Stimulated activated CD4-positive, alpha-beta T cell treated with anti-CD3 and anti-CD28 coated beads, Interleukin-1b, Interleukin-23, amount 100 ng/mL, for 24 hours (primary cell): ENCODE results near the gene RALGAPB.
"Not testable (repeated sequence)": the region's sequence is repeated elsewhere in the genome, so short reads cannot be mapped to it uniquely, and the experiment has no call there.

Source experiments
- DNase-seq, 4 experiments: peaks; one replicate each; pipeline ENCODE4 v3.0.0-alpha.2; 2020; ENCODE audit warnings: low read depth in 4 of 4, low spot score in 1 of 4

RALGAPB gene

GRCh38 chr20:38485041-38485440 lies 12.4 kb downstream of the RALGAPB start:
- DNase-seq: no peak

- DNase-seq: no peak
Measured at GRCh38 chr20:38489181-38489580, 16.5 kb downstream of the RALGAPB start.

- no peak for DNase-seq
Measured at GRCh38 chr20:38497246-38497935, 24.7 kb downstream of the RALGAPB start.

DNA sequence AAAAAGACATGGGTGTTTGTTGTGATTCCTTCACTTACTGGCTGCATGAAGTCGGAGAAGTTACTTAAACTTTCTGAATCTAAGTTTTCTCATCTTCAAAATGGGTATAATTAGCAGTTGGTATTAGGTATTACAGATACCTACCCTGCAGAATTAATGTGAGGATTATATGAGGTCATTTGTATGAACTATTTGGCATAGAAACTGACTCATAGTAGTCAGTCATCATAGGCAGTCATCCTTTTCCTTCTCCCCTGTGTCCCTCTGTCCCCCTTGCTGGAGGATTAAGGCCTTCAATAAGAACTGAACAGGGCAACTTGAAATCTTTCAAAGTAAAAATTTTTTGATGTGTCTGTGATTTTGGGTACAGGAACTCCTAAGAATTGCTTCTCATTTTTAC lies 26.3 kb downstream of the RALGAPB start:
- DNase-seq: no peak

DNA sequence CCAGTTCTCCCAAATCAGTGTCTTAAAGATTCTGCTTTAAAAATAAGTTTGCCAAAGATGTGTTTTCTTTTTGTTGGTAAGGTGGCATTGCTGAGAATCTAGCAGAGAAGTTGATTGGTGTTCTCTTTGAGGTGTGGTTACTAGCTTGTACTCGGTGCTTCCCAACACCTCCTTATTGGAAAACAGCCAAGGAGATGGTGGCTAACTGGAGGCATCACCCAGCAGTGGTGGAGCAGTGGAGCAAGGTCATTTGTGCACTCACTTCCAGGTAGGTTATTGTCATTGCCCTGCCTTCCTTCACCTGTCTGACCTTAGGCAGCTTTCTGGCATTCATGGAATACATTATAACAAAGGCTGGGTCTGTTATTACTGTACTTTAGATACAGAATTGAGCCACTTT lies 26.7 kb downstream of the RALGAPB start:
- DNase-seq: no peak

DNA sequence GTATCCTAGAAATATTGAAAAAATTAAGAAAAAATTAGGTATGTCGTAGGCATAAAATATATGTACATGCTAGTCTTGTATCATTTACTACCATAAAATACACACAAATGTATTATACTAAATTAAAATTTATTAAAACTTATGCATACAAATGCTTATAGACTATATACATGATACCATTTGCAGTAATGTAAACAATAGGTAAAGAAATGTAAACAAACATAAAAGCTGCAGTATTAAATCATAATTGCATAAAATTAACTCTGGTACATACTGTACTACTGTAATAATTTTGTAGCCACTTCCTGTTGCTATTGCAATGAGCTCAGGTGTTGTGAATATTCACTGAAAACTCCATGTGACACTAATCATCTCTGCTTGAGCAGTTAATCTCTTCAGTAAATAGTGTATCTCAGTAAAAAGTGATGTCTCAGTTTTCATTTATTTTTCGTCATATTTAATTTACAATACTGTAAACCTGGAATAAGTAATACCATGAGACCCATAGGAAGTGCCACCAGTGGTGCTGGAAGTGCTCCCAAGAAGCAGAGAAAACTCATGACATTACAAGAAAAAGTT lies 29.3 kb downstream of the RALGAPB start:
- no peak for DNase-seq

DNA sequence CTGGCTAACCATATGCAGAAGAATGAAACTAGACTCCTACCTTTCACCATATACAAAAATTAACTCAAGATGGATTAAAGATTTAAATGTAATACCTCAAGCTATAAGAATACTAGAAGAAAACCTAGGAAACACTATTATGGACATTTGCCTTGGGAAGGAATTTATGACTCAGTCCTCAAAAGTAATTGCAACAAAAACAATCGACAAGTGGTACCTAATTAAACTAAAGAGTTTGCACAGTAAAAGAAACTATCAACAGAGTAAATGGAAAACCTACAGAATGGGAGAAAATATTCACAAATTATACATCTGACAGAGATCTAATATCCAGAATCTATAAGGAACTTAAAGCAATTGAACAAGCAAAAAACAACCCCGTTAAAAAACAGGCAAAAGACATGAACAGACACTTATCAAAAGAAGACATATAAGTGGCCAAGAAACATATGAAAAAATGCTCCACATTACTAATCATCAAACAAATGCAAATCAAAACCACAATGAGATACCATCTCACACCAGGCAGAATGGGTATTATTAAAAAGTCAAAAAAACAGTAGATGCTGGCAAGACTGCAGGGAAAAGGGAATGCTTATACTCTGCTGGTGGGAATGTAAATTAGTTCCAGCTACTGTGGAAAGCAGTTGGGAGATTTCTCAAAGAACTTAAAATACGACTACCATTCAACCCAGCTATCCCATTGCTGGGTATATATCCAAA lies 31.9 kb downstream of the RALGAPB start:
- no peak for DNase-seq

GRCh38 chr20:38505091-38505455 lies 32.4 kb downstream of the RALGAPB start:
- no peak for DNase-seq

GRCh38 chr20:38511726-38512125 lies 39.1 kb downstream of the RALGAPB start:
- not testable (repeated sequence) for DNase-seq

- no peak for DNase-seq
Measured at GRCh38 chr20:38514185-38514584, 41.5 kb downstream of the RALGAPB start.

DNA sequence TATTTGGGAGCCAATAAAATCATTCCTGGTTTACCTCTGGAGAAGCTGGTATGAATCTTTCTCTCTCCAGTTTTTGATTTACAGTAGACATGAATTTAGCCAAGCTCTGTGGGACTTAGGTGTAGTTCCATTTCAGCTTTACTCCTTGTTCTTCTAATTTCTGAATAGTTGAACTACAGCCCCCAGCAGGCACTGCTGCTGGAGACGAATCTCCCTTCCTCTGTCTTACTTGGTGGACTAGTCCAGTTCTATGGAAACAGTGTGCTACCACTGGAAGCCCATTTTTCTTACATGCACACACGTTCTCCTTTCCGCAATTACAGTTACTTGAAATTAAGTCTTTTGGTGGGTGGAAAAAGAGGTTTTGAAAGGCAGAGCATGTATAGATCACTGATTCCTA lies 42.3 kb downstream of the RALGAPB start:
- DNase-seq: no peak

GRCh38 chr20:38515631-38516030 lies 43.0 kb downstream of the RALGAPB start:
- DNase-seq: no peak

DNA sequence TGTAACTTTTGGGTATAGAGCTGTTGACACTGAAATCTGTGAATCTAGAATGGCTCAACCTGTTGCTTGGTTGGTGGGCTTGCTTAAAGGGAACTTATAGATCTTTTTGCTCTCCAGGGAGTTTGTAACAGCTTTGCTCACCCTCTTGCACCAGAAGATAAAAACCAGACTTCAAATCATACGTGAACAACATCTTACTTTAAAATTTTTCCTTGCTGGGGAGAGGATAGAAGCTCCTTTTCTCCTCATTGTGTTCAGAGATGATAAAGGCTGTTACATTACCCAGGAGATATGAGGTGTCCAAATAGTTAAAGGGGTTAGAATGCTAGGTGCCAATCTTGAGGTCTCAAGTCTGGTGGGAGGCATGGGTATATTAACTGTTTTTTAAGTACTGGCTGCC lies 46.8 kb downstream of the RALGAPB start:
- no peak for DNase-seq

- no peak for DNase-seq
Measured at GRCh38 chr20:38520261-38520660, 47.6 kb downstream of the RALGAPB start.

DNA sequence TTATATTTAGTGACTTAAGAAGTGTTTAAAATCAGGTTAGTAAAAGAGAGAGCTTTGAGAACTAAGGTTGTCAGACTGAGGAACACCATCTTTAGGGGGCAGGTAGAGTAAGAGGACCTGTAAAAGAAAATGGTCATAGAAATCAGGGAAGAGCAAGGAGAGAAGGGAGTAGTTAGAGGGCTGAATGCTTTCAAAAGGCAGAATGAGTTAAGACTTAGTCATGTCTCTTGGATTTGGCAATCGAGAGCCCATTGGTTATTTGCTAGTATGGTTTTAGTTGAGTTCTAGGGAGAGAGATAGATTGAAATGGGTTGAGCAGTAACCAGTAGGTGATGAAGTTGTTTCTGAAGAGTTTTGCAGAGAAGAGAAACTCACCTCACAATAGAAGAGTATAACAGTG lies 51.1 kb downstream of the RALGAPB start:
- DNase-seq: no peak

DNA sequence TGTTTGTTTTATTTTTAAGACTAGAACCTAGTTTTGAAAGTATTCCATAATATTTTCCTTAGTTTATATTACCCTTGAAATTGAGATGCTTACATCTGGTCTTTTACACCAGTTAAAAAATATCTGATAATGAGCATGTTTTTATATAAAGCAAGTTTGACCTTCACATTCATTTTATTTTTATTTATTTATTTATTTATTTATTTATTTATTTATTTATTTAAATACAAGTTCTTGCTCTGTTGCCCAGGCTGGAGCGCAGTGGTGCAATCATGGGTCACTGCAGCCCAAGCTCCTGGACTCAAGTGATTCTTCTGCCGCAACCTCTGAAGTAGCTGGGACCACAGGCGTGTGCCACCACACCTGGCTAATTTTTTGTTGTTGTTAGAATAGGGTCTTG lies 55.5 kb downstream of the RALGAPB start:
- no peak for DNase-seq

DNA sequence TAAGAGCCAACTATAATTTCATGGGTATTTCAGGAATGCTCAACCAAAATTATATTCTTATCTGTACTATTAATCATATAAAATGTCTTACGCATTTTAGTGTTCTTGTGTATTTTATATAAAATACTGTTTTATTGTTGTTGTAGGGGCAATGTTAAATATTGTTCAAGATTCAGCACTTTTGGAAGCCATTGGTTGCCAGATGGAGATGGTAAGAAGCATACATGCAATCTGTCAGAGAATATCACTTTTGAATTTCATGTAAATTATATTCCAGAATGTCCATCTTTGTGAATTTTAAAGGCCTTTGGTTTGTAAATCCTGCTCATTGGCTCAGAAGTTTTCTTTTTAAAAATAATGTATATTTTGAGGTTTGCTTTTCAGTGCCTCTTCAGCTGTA lies 58.4 kb downstream of the RALGAPB start:
- no peak for DNase-seq

GRCh38 chr20:38534756-38535155 lies 62.1 kb downstream of the RALGAPB start:
- DNase-seq: peak in 1 of 4 experiments; percentile 1

DNA sequence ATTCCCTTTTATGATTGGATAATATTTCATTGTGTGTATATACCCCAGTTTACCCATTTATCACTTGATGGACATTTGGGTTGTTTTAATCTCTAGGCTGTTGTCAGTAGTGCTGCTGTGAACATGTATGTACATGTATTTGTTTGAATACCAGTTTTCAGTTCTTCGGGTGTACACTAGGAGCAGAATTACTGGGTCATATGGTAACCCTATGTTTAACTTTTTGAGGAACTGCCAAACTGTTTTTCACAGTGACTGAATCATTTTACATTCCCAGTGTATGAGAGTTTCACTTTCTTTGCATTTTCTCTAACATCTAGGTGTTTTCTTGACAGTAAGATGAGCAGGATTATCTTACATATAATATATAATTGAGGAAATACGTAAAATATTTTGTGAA lies 63.7 kb downstream of the RALGAPB start:
- no peak for DNase-seq

DNA sequence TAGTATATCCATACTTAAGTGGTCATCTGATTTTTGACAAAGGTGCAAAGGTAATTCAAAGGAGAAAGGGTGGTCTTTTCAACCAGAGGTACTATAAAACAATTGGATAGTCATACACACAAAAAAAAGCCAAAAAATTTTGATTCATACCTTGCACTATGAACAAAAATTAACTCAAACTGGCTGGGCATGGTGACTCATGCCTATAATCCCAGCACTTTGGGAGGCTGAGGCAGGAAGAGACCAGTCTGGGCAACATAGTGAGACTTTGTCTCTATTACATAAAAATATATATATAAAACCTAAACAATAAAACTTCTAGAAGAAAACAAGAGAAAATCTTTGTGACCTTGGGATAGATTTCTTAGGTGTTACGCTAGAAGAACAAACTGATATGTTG lies 64.5 kb downstream of the RALGAPB start:
- no peak for DNase-seq

GRCh38 chr20:38538789-38539188 lies 66.1 kb downstream of the RALGAPB start:
- no peak for DNase-seq

- no peak for DNase-seq
Measured at GRCh38 chr20:38543014-38543906, 70.6 kb downstream of the RALGAPB start.
